Subcutaneous adipose tissue (tissue), 4 donors: ENCODE results near the gene CACNG3. TPM values are rescaled to one million over a fixed set of nuclear protein-coding genes. Genes with fewer than 3 reads are reported as not detected.

Experiments used
- CTCF ChIP-seq: fragments of 450-650 bp; IDR thresholded peaks from one replicate; pipeline ENCODE4 v1.5.1; 2016; ENCODE audit warnings: low read depth, mild to moderate bottlenecking, control low read depth, antibody characterized with exemption, moderate library complexity
- small RNA-seq: library from RNA; depleted of rRNA; stranded (forward); fragments of <200 nt; gene quantifications from one replicate; pipeline ENCODE3, GENCODE V24; 2016
- total RNA-seq, 4 donors: library from RNA; depleted of rRNA; stranded (reverse); fragments of >200 nt; gene quantifications; one replicate each; pipeline ENCODE4 v1.1.0, GENCODE V29; 2016

Gene CACNG3
- total RNA-seq, 4 donors from 2014 or later: not detected

- no peak for TF ChIP-seq CTCF
These were observed 140.5 kb downstream of the CACNG3 start for GRCh38 chr16:24396350-24397271.

GRCh38 chr16:24409045-24409444, 152.9 kb downstream of the CACNG3 start:
- no peak for TF ChIP-seq CTCF

Small RNA genes within 50 kb of the gene (small RNA-seq; reads per million reads assigned to genes)
- gene RF00408 (not detected), gene RNU7-24P (not detected)
